Medulla oblongata (tissue), 1 donor: Measurements from ENCODE around the gene NXT1.
"Not testable (repeated sequence)": the region's sequence is repeated elsewhere in the genome, so short reads cannot be mapped to it uniquely, and the experiment has no call there.

ENCODE experiments used
- DNase-seq: peaks from one replicate; pipeline ENCODE4 v3.0.0-alpha.2; 2015; ENCODE audit errors: extremely low spot score

NXT1 gene

GRCh38 chr20:23350196-23350903 is at the start of gene NXT1:
TSS of gene NXT1 (plus strand) at chr20:23350791. CDS start at chr20:23354042, 3,251 bp downstream.
- DNase-seq = peak; percentile 99

DNA sequence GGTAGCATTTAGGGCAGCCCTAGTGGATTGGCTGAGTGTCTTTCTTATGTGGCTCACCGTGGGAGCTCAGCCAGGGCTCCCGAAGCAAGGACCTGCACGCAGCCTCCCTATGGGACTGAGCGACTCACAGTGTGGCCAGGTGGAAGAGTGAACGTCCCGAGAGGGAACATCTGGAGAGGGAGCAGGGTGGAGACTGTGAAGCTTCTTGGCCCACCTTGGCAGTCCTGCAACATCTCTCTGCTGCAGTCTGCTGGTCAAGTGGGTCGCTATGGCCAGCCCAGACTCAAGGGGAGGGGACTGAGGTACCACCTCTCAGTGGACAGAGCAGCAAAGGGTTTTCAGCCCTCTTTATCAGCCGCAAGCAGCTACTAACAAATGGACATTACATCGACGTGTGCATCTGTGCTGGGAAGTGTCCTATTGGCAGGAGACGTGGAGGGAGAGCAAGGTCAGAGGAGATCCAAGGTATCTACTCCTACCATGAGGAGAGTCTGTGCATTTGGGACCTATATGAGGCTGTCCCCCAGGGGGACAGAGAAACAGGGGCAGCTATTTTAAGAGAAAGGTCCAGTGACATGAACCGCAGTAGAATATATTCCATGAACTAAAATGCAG is 49.0 kb upstream of the NXT1 start:
- no peak for DNase-seq

DNA sequence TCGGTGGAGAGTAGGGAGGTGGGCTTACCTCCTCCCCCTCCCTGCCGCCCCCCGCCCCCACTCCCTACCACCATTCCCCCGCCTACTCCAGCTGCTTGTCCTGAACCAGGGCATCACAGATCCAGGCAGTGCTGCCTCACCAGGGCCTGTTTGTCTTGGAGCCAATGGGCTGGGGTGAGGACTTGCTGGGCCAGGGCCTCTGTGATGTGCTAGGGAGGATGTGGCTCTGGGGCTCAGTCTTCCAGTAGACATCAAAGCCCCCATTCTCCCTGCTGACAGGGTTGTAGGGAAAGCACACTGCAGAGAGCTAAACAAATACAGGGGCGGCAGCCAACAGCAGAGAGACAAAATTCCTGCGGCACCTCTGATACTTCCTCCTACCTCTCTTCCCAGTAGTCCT is 48.2 kb upstream of the NXT1 start:
- no peak for DNase-seq

GRCh38 chr20:23302801-23303200 is 47.8 kb upstream of the NXT1 start:
- no peak for DNase-seq

GRCh38 chr20:23303325-23304102 is 47.1 kb upstream of the NXT1 start:
- no peak for DNase-seq

DNA sequence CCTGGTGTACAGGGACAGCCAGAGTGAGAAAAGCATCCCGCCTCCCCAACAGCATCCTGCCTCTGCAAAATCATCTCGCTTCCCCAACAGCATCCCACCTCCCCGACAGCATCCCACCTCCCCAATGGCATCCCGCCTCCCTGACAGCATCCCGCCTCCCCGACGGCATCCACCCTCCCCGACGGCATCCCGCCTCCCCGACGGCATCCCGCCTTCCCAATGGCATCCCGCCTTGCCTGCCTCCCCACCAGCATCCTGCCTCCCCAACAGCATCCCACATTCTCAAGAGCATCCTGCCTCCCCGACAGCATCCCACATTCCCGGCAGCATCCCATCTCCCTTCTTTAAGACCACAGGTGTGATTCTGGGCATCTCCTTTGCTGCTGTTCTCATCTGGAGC is 46.0 kb upstream of the NXT1 start:
- no peak for DNase-seq

GRCh38 chr20:23305098-23305497 is 45.5 kb upstream of the NXT1 start:
- no peak for DNase-seq

- DNase-seq = not testable (repeated sequence)
These were observed 43.2 kb upstream of the NXT1 start for GRCh38 chr20:23307393-23307792.

- no peak for DNase-seq
These were observed 42.6 kb upstream of the NXT1 start for GRCh38 chr20:23308024-23308423.

GRCh38 chr20:23308908-23309307 is 41.7 kb upstream of the NXT1 start:
- no peak for DNase-seq

DNA sequence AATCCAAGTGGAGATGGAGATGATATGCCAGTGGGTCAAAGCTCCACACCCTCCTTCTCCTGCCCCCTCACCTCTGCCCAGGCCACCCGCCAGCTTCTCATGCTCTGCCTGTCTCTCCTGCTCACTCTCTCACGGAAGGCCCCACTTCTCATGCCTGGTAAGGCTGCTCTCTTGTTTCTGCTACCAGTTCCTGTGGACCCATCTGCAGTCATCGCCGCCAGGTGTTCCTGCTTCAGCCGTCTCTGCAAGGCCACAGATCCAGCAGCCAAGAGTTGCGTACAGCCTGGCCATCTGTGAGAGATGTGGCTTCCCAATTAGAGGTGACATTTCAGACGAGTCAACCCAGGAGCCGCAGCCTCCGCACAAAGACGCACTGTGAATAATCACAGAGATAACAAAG is 40.8 kb upstream of the NXT1 start:
- no peak for DNase-seq

GRCh38 chr20:23311947-23312506 is 38.6 kb upstream of the NXT1 start:
- no peak for DNase-seq

DNA sequence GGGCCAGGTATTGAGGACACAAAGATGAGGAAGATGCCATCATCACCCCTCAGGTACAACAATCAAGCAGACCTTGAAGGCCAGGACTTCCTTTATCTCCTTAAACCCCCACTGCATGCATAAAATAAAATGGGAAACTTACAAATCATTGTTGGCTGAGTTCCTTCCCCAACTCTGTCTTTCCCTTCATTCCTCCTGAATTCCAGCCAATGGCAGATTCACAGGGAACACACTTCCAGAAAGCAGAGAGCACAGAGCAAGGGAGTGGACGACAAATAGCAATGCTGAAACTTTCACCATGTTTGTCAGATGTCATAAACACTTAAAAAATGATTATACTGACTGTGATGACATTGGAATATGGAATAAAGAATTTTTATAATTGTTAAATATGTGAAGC is 37.3 kb upstream of the NXT1 start:
- DNase-seq = no peak

- no peak for DNase-seq
These were observed 35.9 kb upstream of the NXT1 start for GRCh38 chr20:23314699-23315098.

GRCh38 chr20:23315099-23315498 is 35.5 kb upstream of the NXT1 start:
- DNase-seq = peak; percentile 8

DNA sequence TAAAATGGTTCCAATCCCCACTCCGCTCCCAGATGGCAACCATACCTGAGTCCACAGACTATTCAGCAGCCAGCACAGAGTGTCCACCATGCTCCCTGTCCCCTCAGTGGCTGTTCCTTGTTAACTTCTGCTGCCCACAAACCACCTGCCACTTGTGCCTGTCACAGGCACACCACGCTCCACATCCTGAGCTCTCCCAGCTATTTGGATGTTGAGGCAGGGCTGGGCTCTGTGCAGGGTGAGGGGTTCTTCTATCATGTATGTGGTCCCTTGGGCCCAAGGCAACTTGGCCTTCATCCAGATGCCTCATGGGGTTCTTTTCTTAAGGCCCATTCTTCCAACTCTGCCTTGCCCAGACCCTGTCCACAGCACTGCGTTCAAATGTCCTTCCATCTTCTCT is 34.0 kb upstream of the NXT1 start:
- no peak for DNase-seq

- no peak for DNase-seq
These were observed 33.5 kb upstream of the NXT1 start for GRCh38 chr20:23317081-23317480.

DNA sequence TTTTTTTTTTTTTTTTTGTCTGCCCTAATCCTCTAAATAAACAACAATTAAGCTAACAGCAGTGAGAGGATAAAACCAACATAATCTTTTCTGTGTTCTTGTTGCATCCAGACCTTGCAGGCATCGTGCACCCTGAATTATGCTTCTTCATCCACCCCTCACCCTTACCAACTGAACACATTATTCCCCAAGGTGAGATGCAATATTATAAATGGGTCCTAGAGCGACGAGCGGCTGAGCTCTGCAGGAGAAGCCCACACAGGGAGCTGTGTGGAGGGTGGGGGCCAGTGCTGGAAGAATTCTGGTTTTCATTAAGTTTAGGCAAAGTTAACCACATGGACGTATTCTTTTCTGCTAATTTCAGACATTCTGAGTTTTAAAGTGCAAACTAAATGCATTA is 32.2 kb upstream of the NXT1 start:
- no peak for DNase-seq

DNA sequence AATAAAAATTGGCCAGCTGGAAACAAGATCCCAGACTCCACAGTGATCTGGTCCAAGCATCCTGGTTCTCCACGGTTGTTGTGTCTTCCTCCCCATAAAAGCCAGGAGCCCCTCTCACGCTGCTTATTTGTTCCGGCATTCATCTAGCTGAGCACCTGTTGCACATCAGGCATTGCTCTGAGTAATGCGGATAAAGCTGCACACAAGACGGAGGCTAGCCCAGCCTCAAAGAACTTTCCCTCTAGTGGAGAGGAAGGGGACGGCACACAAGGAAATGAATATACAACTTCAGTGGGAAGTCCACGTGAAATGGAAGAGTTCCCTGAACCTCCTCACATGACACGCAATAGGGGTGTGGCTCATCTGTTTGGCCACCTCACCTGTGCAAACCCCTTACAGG is 30.3 kb upstream of the NXT1 start:
- no peak for DNase-seq

DNA sequence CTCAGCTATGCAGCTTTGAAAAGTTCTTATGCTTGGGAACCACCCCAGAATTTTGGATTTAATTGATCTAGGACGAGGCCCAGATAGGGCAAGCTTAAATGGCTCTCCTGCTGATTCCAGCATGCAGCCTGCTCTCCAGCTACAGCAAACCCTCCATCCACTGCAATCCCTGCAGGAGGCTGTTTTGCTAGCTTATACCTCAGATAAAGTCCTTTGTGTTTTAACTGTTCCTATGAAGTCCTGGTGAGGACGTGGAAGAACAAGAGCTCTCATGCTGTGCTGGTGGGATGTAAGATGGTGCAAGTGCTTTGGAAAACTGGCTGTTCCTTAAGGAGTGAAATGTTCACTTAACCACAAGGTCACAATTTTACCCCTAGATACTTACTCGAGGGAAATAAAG is 25.5 kb upstream of the NXT1 start:
- no peak for DNase-seq

- DNase-seq = no peak
These were observed 23.8 kb upstream of the NXT1 start for GRCh38 chr20:23326774-23327173.

GRCh38 chr20:23327617-23328333 is 22.8 kb upstream of the NXT1 start:
- no peak for DNase-seq
